ENCODE measurements around the gene NRP1. TPM values are rescaled to one million over a fixed set of nuclear protein-coding genes. Genes with fewer than 3 reads are reported as not detected.

NRP1 gene
- total and polyA plus RNA-seq, 12 donors, result 45.3 to 229 (median 157) TPM

- WGBS, 2 donors, result 59 to 70% methylated on average over 5 of the region's 5 CpGs
- Histone ChIP-seq H3K27ac (peak overlapping the region in 8 of 10 donors; percentile 2 to 99 (median 46)), H3K9me3 (no peaks in the 10 kb centered on the region), H3K27me3 (no peaks in the 10 kb centered on the region), H3K36me3 (peaks cover 0 to 51% (median 0%) of the 10 kb centered on the region in 9 donors), H3K4me3 (no peak overlapping the region), H3K4me1 (peaks cover 14 to 100% (median 97%) of the 10 kb centered on the region in 9 donors)
- ATAC-seq, result no peak
- no peak for DNase-seq
- intact Hi-C loops (cut with DNase I), result loop anchor here in 1 of 10 donors (5.0 kb wide), 1 partner anchor 36 kb away; no protein-coding TSS in a partner anchor
- TF ChIP-seq, protein P1, sequence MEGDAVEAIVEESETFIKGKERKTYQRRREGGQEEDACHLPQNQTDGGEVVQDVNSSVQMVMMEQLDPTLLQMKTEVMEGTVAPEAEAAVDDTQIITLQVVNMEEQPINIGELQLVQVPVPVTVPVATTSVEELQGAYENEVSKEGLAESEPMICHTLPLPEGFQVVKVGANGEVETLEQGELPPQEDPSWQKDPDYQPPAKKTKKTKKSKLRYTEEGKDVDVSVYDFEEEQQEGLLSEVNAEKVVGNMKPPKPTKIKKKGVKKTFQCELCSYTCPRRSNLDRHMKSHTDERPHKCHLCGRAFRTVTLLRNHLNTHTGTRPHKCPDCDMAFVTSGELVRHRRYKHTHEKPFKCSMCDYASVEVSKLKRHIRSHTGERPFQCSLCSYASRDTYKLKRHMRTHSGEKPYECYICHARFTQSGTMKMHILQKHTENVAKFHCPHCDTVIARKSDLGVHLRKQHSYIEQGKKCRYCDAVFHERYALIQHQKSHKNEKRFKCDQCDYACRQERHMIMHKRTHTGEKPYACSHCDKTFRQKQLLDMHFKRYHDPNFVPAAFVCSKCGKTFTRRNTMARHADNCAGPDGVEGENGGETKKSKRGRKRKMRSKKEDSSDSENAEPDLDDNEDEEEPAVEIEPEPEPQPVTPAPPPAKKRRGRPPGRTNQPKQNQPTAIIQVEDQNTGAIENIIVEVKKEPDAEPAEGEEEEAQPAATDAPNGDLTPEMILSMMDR (IDR thresholded peaks at IDR 0.05), result no peak
Observed at GRCh38 chr10:33291053-33291592, 43.3 kb downstream of the NRP1 start.

GRCh38 chr10:33290321-33291052, 44.0 kb downstream of the NRP1 start:
- WGBS, 2 donors, result 60 to 63% methylated on average over 13 of the region's 13 CpGs
- DNase-seq (no peak), ATAC-seq (peak in 3 of 8 donors; percentile 13 to 58 (median 32))
- H3K27ac ChIP-seq, result peak overlapping the region in 8 of 10 donors; percentile 2 to 99 (median 46)
- H3K4me3 ChIP-seq, result no peak overlapping the region
- no peaks in the 10 kb centered on the region for H3K9me3 ChIP-seq
- peaks cover 0 to 46% (median 0%) of the 10 kb centered on the region in 9 donors for H3K36me3 ChIP-seq
- TF ChIP-seq, protein P1 (IDR thresholded peaks at IDR 0.05), result peak in 7 of 9 donors; percentile 9 to 47 (median 21)
- H3K4me1 ChIP-seq, result peaks cover 16 to 100% (median 99%) of the 10 kb centered on the region in 9 donors
- intact Hi-C loops (cut with DNase I), result loop anchor here in 1 of 10 donors (5.0 kb wide), 1 partner anchor 37 kb away; no protein-coding TSS in a partner anchor
- no peaks in the 10 kb centered on the region for H3K27me3 ChIP-seq

GRCh38 chr10:33289776-33290175, 44.7 kb downstream of the NRP1 start:
- H3K27me3 ChIP-seq, result no peaks in the 10 kb centered on the region
- DNase-seq (no peak), ATAC-seq (no peak)
- H3K4me1 ChIP-seq, result peaks cover 13 to 100% (median 98%) of the 10 kb centered on the region in 9 donors
- TF ChIP-seq, protein P1 (IDR thresholded peaks at IDR 0.05), result no peak
- H3K9me3 ChIP-seq, result no peaks in the 10 kb centered on the region
- peak overlapping the region in 5 of 10 donors; percentile 13 to 99 (median 56) for H3K27ac ChIP-seq
- peaks cover 0 to 46% (median 0%) of the 10 kb centered on the region in 9 donors for H3K36me3 ChIP-seq
- WGBS, 2 donors, result 70% methylated on average over 8 of the region's 8 CpGs
- no peak overlapping the region for H3K4me3 ChIP-seq
- intact Hi-C loops (cut with DNase I), result loop anchor here in 1 of 10 donors (5.0 kb wide), 1 partner anchor 38 kb away; no protein-coding TSS in a partner anchor

GRCh38 chr10:33288127-33288526, 46.3 kb downstream of the NRP1 start:
- Histone ChIP-seq H3K4me1 (peaks cover 17 to 100% (median 95%) of the 10 kb centered on the region in 9 donors), H3K9me3 (no peaks in the 10 kb centered on the region), H3K4me3 (no peak overlapping the region), H3K36me3 (peaks cover 0 to 40% (median 0%) of the 10 kb centered on the region in 9 donors), H3K27ac (peak overlapping the region in 8 of 10 donors; percentile 0 to 99 (median 45)), H3K27me3 (no peaks in the 10 kb centered on the region)
- intact Hi-C loops (cut with DNase I), result no loop called here
- peak in 7 of 8 donors; percentile 26 to 65 (median 49) for ATAC-seq
- 45 to 47% methylated on average over 3 of the region's 3 CpGs for WGBS, 2 donors
- TF ChIP-seq, protein P1 (IDR thresholded peaks at IDR 0.05), result no peak
- no peak for DNase-seq
